T-helper 1 cell treated with Interleukin-12 subunit alpha and Interleukin-12 subunit beta and Interleukin-4 antibody, amounts not matched to agents 30 ng/mL and 1 ng/mL, for 36 hours (primary cell): ENCODE results near the gene BNC2. TPM values are rescaled to one million over a fixed set of nuclear protein-coding genes. Genes with fewer than 3 reads are reported as not detected.

Source experiments
- intact Hi-C: fragments of 100-400 bp; cut with micrococcal nuclease; formaldehyde crosslinking; loops from one replicate; pipeline ENCODE4 v1.15.1; 2024
- total RNA-seq: library from RNA; stranded (reverse); gene quantifications from 2 replicates; pipeline ENCODE4 v1.2.3, GENCODE V29; 2022

The BNC2 gene
- total RNA-seq, 1 donor from 2014 or later, result not detected

DNA sequence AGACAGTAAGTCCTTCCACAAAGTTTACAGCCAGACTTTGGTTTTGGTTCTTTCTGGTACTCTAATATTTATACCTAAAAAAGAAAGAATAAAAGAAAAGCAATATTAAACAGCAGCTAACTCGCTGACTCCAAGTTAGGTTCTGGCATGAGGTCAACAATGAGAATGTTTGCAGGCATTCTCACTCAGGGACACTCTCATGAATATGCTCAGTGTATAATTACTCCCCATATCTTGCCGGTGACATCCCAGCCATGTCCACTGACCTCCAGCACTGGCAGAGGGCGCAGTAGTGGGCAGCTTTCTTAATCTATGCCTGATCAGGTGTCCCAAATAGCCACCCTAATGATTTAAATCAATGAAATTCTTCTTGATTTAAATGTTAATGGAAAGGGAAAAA, 151.5 kb downstream of the BNC2 start:
- intact Hi-C loops, result no loop called here

- intact Hi-C loops, result no loop called here
Observed at GRCh38 chr9:16718296-16718695, 152.2 kb downstream of the BNC2 start.

DNA sequence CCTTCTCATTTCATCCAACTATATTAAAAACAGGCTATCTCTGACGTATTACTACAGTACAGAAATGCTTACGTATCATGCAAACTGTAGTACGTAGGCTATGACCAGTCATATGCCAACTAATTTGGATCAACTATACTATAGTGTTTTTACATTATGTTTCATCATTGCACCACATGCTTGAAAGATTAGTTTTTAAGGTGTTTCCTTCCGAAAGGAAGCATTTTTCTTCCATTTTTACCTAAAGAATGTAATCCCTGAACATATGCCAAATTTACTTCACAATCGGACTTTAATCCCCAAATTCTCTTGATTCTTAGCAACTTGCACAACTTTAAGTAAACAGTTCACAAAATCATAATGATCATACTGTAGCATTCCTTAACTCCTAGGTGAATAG, 153.9 kb downstream of the BNC2 start:
- intact Hi-C loops, result no loop called here

DNA sequence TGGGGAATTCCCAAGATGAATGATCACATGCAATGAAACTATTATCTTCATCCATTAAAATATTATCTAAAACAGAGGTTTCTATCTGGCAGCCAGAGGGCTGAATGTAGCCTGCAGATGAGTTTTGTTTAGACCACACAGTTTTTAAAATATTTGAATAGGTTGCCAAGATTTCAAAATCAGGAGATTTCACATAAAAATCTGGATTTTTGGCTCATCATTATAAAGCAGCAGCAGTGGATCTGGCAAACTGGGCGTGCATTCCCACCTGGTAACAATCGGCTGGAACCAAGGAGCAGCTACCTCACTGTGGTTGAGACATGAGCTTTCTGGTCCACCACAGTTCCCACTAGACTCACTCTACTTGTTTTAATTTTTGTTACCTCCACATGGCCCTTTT, 155.1 kb downstream of the BNC2 start:
- intact Hi-C loops, result no loop called here

DNA sequence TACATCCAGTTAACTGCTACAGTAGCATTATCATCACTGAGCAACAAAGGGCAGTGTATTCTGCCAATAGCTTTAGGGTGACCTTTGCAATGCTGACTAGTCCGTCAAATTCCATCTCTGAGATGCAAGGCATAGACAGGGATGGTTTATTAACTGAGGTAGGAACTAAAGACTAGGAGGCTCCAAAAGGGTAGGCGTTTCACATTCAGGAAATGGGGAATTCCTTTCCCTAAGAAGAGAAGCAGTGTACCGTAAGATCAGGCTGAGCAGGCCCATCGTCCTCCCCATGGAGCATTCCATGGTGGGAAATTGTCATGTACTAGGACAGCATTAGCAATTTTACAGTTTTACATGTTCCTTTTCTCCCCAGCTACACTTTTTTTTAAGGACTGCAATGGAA, 157.7 kb downstream of the BNC2 start:
- intact Hi-C loops, result no loop called here

DNA sequence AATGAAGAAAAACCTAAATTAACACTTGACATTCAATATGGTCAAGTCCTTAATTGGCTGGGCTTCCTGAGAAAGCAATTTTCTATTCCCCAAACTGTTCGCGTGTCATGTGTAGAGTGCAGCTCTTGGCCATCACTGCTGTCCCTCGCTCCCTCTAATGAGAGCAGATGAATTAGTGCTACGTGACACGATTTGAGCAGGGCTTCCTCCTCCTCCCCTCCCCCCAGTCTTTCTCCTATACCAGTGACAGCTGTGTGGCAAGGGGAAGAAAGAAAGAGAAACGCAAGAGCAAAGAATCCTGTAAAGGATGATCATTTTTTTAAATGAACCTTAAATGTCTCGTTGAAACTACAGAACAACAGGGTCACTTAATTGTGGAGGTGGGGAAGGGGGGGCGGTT, 159.6 kb downstream of the BNC2 start:
- intact Hi-C loops, result no loop called here

- intact Hi-C loops, result no loop called here
Observed at GRCh38 chr9:16709924-16710323, 160.5 kb downstream of the BNC2 start.

DNA sequence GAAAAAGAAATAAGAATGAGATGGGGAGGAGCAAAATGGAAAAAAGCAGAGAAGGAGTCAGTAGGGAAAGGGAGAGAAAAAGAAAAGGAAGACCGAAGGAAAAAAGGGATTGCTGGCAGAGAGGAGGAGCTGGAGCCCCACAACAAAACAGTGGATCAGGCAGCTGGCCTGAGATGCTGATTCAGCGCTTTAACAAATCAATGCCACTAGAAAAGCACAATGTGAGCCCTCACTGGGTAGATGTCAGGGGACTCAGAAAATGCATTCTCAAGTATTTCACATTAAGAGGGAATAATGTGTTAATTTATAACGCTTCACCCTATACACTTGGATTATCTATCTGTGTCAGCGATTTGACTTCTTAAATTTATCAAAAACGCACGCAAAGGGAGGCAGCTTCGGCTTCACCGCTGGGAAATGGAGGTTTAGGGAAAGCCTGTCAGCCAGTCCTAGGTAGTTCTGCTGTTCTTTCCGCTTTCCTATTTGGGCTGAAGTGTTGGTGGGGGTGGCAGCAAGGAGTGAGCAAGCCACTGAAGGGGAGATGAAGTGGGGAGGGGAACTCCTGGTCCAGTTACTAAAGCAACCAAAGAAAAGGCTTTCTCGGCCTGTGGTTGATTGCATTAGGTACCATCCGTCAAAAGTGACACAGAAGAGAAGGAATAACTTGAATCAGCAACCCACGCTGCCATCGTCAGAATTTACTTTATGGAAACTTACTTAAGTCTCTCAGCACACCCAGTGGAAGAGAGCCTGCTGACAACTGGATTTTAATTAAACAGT, 161.6 kb downstream of the BNC2 start:
- intact Hi-C loops, result no loop called here

DNA sequence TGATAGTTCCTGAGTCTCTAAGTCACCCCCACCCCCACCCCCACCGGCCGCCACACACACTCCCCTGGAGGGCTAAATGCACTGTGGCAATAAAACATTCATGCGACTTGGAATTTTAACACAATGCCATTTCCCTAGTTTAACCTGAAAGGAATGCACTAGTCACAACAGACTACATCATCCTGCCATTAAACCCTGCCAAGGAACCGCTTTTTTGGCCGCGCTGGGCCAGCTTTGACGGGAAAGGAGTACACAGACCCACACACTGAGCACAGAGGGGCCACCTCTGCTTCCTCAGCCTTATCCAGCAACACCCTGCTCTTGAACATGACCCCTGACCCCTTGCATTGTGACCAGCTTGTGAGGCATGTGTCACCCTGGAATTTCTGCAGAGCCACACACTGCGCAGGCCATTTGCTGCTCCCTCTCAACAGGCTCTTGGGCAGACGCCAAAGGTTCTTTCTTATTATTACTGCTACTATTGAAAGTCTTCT, 165.3 kb downstream of the BNC2 start:
- intact Hi-C loops, result no loop called here

GRCh38 chr9:16704116-16705110, 166.1 kb downstream of the BNC2 start:
- intact Hi-C loops, result no loop called here

DNA sequence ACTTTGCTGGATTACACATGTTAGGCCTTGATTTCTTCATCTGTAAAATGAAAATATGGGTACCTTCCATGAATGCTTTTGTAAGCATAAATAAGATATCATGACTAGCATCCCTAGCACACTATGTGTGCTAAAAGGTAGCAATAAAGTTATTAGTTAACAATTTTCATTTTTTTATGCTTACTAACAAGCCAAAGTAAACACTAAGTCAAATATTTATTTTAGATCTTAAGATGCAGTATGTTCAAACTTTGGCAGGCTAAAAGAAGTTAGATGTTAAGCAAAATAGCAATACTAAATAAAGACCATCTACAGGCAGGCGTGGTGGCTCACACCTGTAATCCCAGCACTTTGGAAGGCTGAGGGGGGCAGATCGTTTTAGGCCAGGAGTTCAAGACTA, 169.1 kb downstream of the BNC2 start:
- intact Hi-C loops, result no loop called here

DNA sequence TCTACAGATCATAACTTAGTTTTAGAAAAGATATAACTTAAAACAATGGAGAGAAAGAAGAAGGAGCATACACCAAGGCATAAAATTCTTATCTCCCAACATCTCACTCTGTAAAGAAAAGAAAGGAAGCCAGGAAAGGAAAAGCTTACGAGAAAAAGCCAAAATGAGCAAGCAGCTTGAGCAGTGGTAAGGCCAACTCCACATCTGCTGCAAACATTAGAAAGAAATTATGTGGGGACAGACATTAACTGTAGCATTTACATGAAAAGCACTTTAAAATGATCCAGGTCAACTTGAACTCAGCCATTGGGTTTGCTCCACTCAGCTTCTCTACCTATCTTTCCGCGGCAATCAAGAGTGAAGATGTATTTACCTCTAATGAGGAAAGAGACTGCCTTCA, 176.9 kb downstream of the BNC2 start:
- intact Hi-C loops, result no loop called here

DNA sequence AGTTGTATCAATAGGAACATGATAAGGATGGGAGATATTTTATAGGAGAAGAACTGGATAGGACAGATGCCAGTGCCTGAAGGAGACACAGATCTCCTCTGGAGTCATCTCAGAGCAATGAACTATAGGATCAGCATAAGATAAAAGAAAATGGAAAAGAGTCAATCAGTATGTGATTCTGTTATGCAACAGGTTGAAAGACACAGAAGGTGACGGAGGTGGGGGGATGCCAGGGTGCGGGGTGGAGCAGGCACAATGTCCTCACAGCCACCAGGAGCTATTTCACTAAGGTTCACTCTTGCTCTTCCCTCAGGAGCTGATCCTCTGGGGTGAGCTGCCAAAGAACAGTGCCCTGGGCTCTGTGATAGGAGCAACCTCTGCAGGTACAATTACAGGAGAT, 179.8 kb downstream of the BNC2 start:
- intact Hi-C loops, result no loop called here

- intact Hi-C loops, result no loop called here
Observed at GRCh38 chr9:16690205-16690604, 180.3 kb downstream of the BNC2 start.

GRCh38 chr9:16689351-16689938, 181.0 kb downstream of the BNC2 start:
- intact Hi-C loops, result no loop called here

GRCh38 chr9:16688814-16689213, 181.7 kb downstream of the BNC2 start:
- intact Hi-C loops, result no loop called here

- intact Hi-C loops, result no loop called here
Observed at GRCh38 chr9:16687678-16688369, 182.6 kb downstream of the BNC2 start.

- intact Hi-C loops, result no loop called here
Observed at GRCh38 chr9:16683326-16683725, 187.1 kb downstream of the BNC2 start.

GRCh38 chr9:16682273-16682672, 188.2 kb downstream of the BNC2 start:
- intact Hi-C loops, result no loop called here

GRCh38 chr9:16681652-16681987, 188.8 kb downstream of the BNC2 start:
- intact Hi-C loops, result no loop called here

DNA sequence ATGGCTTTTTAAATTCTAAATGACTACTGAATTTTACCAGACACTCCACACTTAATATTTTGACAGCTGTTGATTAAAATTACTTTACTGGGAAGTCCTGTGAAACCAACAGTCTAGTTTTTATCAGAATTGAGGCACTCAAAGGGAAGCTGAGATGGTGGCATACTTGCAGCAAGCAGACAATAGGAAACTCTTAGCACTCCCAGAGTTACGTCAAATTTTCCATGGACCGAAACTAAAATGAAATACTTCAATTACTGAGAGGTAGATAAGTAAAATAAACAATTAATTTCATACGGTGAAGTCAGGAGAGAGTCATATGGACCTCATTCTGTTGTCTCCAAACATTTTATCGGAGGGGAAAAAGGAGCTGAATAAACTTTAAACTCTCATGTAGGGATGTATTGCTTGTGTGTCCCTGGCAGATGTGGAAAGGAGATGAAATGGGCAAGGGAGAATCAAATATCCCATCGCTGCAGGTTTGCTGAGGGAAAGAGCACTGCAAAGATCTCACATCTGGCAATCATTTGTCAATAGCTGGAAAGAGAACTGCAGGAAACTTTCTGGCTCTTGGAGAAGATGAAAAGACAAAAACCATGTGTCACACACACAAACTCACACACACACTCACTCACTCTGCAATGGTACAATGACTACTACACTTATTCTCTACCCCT, 189.4 kb downstream of the BNC2 start:
- intact Hi-C loops, result no loop called here
